Measurements from ENCODE around the gene KIF3B.
A peak's percentile ranks its signal among the peaks of the same experiment; 100 is the strongest.
"Not testable (repeated sequence)": the region's sequence is repeated elsewhere in the genome, so short reads cannot be mapped to it uniquely, and the experiment has no call there.

The KIF3B gene

DNA sequence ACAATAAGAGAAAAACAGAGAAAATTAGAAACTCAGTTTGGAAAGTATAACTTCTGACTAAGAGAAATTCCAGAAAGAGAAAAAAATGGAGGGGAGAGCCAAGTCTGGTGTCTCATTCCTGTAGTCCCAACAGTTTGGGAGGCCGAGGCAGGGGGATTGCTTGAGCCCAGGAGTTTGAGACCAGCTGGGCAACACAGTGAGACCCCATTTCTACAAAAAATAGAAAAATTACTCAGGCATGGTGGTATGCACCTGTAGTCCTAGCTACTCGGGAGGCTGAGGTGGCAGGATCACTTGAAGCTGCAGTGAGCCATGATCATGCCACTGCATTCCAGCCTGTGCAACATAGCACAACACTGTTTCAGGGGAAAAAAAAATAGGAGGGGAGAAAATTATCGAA lies 3.1 kb upstream of the KIF3B start:
- H3K36me3 Mint-ChIP-seq (ENCODE audit: low read depth) = peaks cover 12% of the 10 kb centered on the region
- DNase-seq = no peak
- H3K4me3 Mint-ChIP-seq = no peak overlapping the region

DNA sequence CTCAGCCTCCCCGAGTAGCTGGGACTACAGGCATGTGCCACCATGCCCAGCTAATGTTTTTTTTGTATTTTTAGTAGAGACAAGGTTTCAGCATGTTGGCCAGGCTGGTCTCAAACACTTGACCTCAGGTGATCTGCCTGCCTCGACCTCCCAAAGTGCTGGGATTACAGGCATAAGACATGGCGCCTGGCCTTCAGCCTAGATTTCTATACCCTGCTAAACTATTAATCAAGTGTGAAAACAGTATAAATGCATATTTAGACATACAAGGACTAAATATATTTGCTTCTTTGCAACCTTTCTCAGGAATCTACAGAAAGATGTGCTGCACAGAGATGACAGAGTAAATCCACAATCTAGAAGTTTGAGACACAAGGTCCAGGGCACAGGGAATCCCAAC lies 2.3 kb upstream of the KIF3B start:
- peaks cover 19% of the 10 kb centered on the region for H3K36me3 Mint-ChIP-seq (ENCODE audit: low read depth)
- H3K4me1 Mint-ChIP-seq (ENCODE audit: low read depth) = peaks cover 33% of the 10 kb centered on the region
- H3K27me3 Mint-ChIP-seq, H3K9me3 Mint-ChIP-seq, H3K27ac Mint-ChIP-seq, DNase-seq, H3K4me3 Mint-ChIP-seq: not testable (repeated sequence)

More for the DNA sequence above, 3.1 kb upstream of the KIF3B start:
- no peaks in the 10 kb centered on the region for H3K27me3 Mint-ChIP-seq
- H3K27ac Mint-ChIP-seq = no peak overlapping the region
- H3K4me1 Mint-ChIP-seq (ENCODE audit: low read depth) = peaks cover 26% of the 10 kb centered on the region
- H3K9me3 Mint-ChIP-seq = peaks cover 8% of the 10 kb centered on the region

DNA sequence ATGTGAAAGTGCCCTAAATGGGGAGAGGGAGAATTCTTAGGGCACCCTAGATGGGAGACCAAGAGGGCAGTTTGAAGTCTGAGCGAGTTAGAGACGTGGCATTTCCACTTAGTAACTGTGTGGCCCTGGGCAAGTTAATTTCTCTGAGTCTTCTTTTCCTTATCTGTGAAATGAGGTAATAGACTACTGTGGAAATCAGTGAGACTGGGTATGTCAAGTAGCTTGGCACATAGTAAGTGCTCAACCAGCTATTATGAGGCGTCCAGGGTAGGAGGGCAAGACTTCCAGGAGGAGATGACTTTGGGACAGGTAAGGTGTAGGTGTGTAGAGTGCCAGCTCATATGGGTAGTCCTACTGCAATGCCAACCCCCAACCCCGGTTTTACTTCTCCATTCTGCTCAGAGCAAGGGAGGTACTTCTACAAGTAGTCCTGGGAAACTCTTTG lies 770 bp downstream of the KIF3B start:
- Mint-ChIP-seq H3K4me1 (ENCODE audit: low read depth) (peaks cover 57% of the 10 kb centered on the region), H3K9me3 (peaks cover 8% of the 10 kb centered on the region), H3K27ac (peak overlapping the region; percentile 98), H3K27me3 (no peaks in the 10 kb centered on the region), H3K4me3 (peak overlapping the region; percentile 96), H3K36me3 (ENCODE audit: low read depth) (peaks cover 47% of the 10 kb centered on the region)
- peak; percentile 41 for DNase-seq

DNA sequence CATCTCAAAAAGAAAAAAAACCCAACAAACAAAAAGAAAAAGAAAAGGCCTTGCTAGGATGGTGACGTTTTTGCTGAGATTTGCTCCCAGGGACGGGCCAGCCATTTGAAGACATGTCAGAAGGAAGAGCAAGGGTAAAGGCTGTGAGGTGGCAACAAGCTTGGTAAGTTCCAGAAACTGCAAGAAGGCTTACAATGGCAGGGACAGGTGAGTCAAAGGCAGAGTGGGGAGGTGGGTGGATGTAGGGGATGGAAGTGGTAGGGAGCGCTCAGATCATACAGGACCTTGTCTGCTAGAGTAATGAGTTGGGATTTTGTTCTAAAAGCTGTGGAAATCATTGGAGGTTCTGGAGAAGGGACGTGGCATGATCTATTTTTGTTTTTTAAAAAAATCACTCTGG lies 4.3 kb downstream of the KIF3B start:
- Mint-ChIP-seq H3K27me3 (no peaks in the 10 kb centered on the region), H3K27ac (peak overlapping the region; percentile 66), H3K4me3 (peak overlapping the region; percentile 13), H3K9me3 (no peaks in the 10 kb centered on the region), H3K36me3 (ENCODE audit: low read depth) (peaks cover 64% of the 10 kb centered on the region), H3K4me1 (ENCODE audit: low read depth) (peaks cover 85% of the 10 kb centered on the region)
- peak; percentile 29 for DNase-seq

DNA sequence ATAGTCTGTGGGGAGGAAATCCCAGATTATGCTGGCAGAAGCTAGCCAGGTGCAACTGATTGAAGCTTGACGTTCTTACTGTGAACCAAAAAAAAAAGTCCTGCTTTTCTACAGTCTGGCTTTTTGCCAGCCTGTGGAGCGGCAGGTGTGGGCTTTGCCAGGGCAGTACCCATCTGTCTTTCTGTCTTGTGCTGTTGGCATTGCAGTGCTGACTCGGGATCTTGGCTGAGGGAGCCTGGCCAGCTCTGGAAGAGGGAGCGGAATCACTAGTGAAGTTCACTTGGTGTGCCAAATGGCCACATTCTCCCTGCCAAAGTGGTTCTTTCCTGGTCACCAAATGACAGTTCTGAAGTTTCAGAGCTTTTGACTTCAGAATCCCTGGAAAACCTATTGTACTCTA lies 5.0 kb downstream of the KIF3B start:
- DNase-seq = peak; percentile 28
- Mint-ChIP-seq H3K4me3 (no peak overlapping the region), H3K27ac (peak overlapping the region; percentile 66), H3K36me3 (ENCODE audit: low read depth) (peaks cover 72% of the 10 kb centered on the region), H3K4me1 (ENCODE audit: low read depth) (peaks cover 87% of the 10 kb centered on the region), H3K27me3 (no peaks in the 10 kb centered on the region), H3K9me3 (no peaks in the 10 kb centered on the region)

DNA sequence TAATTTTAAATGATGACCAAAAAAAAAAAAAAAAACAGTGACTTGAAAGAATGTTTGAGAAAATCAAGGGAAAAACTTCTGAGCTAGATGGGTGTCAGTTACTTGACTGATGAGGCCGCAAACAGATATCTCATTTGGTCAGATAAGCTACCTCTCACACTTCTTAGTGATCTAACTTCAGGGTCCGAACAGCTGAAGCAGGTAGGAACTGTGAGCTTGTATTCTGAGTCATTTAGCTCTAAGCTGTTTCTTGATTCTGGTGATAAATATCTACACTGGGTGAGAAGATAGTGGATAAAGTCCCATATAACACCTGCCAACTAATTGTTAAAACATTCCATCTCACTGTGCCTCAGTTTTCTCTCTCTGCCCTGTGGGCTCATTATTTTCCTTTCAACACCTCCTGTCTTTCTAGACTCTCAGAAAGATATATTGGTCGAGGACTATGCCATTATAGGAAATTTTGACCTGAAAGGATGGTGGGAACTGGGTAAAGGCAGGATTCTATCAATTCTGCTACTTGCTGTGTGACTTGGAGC lies 7.7 kb downstream of the KIF3B start:
- Mint-ChIP-seq H3K9me3 (no peaks in the 10 kb centered on the region), H3K4me3 (peak overlapping the region; percentile 61), H3K27ac (peak overlapping the region; percentile 93), H3K36me3 (ENCODE audit: low read depth) (peaks cover 74% of the 10 kb centered on the region), H3K4me1 (ENCODE audit: low read depth) (peaks cover 89% of the 10 kb centered on the region), H3K27me3 (no peaks in the 10 kb centered on the region)
- no peak for DNase-seq

- peak overlapping the region; percentile 62 for H3K4me3 Mint-ChIP-seq
- no peaks in the 10 kb centered on the region for H3K9me3 Mint-ChIP-seq
- H3K27ac Mint-ChIP-seq = peak overlapping the region; percentile 93
- peaks cover 90% of the 10 kb centered on the region for H3K4me1 Mint-ChIP-seq (ENCODE audit: low read depth)
- no peaks in the 10 kb centered on the region for H3K27me3 Mint-ChIP-seq
- peaks cover 74% of the 10 kb centered on the region for H3K36me3 Mint-ChIP-seq (ENCODE audit: low read depth)
- peak; percentile 42 for DNase-seq
These were observed 8.3 kb downstream of the KIF3B start for GRCh38 chr20:32285621-32286371.

GRCh38 chr20:32287231-32287638 lies 9.8 kb downstream of the KIF3B start:
- peak overlapping the region; percentile 93 for H3K27ac Mint-ChIP-seq
- peaks cover 70% of the 10 kb centered on the region for H3K36me3 Mint-ChIP-seq (ENCODE audit: low read depth)
- H3K4me1 Mint-ChIP-seq (ENCODE audit: low read depth) = peaks cover 88% of the 10 kb centered on the region
- no peak for DNase-seq
- H3K9me3 Mint-ChIP-seq = no peaks in the 10 kb centered on the region
- H3K27me3 Mint-ChIP-seq = no peaks in the 10 kb centered on the region
- H3K4me3 Mint-ChIP-seq = peak overlapping the region; percentile 62

DNA sequence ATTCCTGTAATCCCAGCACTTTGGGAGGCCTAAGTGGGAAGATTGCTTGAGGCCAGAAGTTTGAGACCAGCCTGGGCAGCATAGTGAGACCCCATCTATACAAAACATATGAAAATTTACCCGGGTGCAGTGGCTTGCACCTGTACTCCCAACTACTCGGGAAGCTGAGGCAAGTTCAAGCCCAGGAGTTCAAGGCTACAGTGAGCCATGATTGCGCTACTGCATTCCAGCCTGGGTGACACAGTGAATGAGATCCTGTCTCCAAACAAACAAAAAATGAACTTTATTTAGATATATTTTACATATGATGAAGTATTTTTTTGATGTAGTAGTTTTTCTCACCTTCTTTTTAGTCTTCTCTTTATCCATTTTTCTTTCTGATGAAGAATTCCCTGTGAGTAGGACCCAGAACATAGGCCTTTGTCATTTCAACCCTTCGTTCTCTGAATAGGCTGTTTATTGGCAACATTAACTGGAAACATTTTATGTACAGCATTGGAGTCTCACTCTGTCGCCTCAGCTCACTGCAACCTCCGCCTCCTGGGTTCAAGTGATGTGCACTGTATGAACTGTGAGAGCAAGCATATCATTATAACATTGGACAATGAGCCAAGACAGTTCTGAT lies 10.9 kb downstream of the KIF3B start:
- no peaks in the 10 kb centered on the region for H3K27me3 Mint-ChIP-seq
- H3K36me3 Mint-ChIP-seq (ENCODE audit: low read depth) = peaks cover 69% of the 10 kb centered on the region

GRCh38 chr20:32289299-32289660 lies 11.8 kb downstream of the KIF3B start:
- H3K4me3 Mint-ChIP-seq, H3K27me3 Mint-ChIP-seq, H3K9me3 Mint-ChIP-seq, DNase-seq: not testable (repeated sequence)
- peaks cover 85% of the 10 kb centered on the region for H3K4me1 Mint-ChIP-seq (ENCODE audit: low read depth)
- peaks cover 71% of the 10 kb centered on the region for H3K36me3 Mint-ChIP-seq (ENCODE audit: low read depth)
- H3K27ac Mint-ChIP-seq = peak overlapping the region; percentile 79

More for the DNA sequence above, 10.9 kb downstream of the KIF3B start:
- Mint-ChIP-seq H3K9me3 (no peaks in the 10 kb centered on the region), H3K4me1 (ENCODE audit: low read depth) (peaks cover 87% of the 10 kb centered on the region), H3K4me3 (no peak overlapping the region), H3K27ac (peak overlapping the region; percentile 77)
- no peak for DNase-seq

GRCh38 chr20:32289661-32290431 lies 12.4 kb downstream of the KIF3B start:
- H3K27ac Mint-ChIP-seq = peak overlapping the region; percentile 79
- H3K36me3 Mint-ChIP-seq (ENCODE audit: low read depth) = peaks cover 71% of the 10 kb centered on the region
- no peak overlapping the region for H3K4me3 Mint-ChIP-seq
- no peaks in the 10 kb centered on the region for H3K27me3 Mint-ChIP-seq
- H3K9me3 Mint-ChIP-seq = no peaks in the 10 kb centered on the region
- no peak for DNase-seq
- peaks cover 85% of the 10 kb centered on the region for H3K4me1 Mint-ChIP-seq (ENCODE audit: low read depth)

GRCh38 chr20:32291166-32291565 lies 13.7 kb downstream of the KIF3B start:
- no peaks in the 10 kb centered on the region for H3K27me3 Mint-ChIP-seq
- no peaks in the 10 kb centered on the region for H3K9me3 Mint-ChIP-seq
- DNase-seq = no peak
- no peak overlapping the region for H3K4me3 Mint-ChIP-seq
- H3K27ac Mint-ChIP-seq = peak overlapping the region; percentile 86
- peaks cover 76% of the 10 kb centered on the region for H3K4me1 Mint-ChIP-seq (ENCODE audit: low read depth)
- peaks cover 70% of the 10 kb centered on the region for H3K36me3 Mint-ChIP-seq (ENCODE audit: low read depth)

- DNase-seq = no peak
- Mint-ChIP-seq H3K4me1 (ENCODE audit: low read depth) (peaks cover 76% of the 10 kb centered on the region), H3K4me3 (no peak overlapping the region), H3K27me3 (no peaks in the 10 kb centered on the region), H3K9me3 (no peaks in the 10 kb centered on the region), H3K27ac (peak overlapping the region; percentile 12), H3K36me3 (ENCODE audit: low read depth) (peaks cover 67% of the 10 kb centered on the region)
These were observed 15.1 kb downstream of the KIF3B start for GRCh38 chr20:32292548-32292947.

- no peaks in the 10 kb centered on the region for H3K9me3 Mint-ChIP-seq
- no peaks in the 10 kb centered on the region for H3K27me3 Mint-ChIP-seq
- peak overlapping the region; percentile 6 for H3K27ac Mint-ChIP-seq
- peaks cover 67% of the 10 kb centered on the region for H3K36me3 Mint-ChIP-seq (ENCODE audit: low read depth)
- peaks cover 74% of the 10 kb centered on the region for H3K4me1 Mint-ChIP-seq (ENCODE audit: low read depth)
- no peak for DNase-seq
- H3K4me3 Mint-ChIP-seq = no peak overlapping the region
These were observed 16.6 kb downstream of the KIF3B start for GRCh38 chr20:32294071-32294470.

Measured in activated T-cell treated with anti-CD3 and anti-CD28 coated beads, Interleukin-2, amount 50 U/mL, for 24 hours (primary cell).